HepG2 (cell line): ENCODE results near the gene PNPLA2.
A peak's percentile ranks its signal among the peaks of the same experiment; 100 is the strongest.

Source experiments
- CTCF ChIP-seq: sonication (generic); formaldehyde crosslinking; IDR thresholded peaks from 2 replicates; pipeline ENCODE4 v1.5.0; 2020; ENCODE audit warnings: mild to moderate bottlenecking, missing genetic modification reagents, moderate library complexity
- E2F1 ChIP-seq: sonication (generic); formaldehyde crosslinking; IDR thresholded peaks from 2 replicates; pipeline ENCODE4 v1.5.0; 2020; ENCODE audit warnings: missing genetic modification reagents
- XBP1 ChIP-seq: sonication (generic); formaldehyde crosslinking; IDR thresholded peaks from 2 replicates; pipeline ENCODE4 v1.5.0; 2020; ENCODE audit warnings: missing genetic modification reagents
- ZBTB26 ChIP-seq: IDR thresholded peaks from 2 replicates; pipeline ENCODE4 v1.6.1; 2016; ENCODE audit warnings: missing compliant biosample characterization, missing genetic modification reagents, borderline replicate concordance
- ZBTB40 ChIP-seq, 2 experiments: fragments of 450-650 bp in 1 of 2; sonication (generic) in 1 of 2; formaldehyde crosslinking in 1 of 2; IDR thresholded peaks; 2 replicates each; pipeline versions ENCODE4 v1.6.1 to v1.8.0; 2016 to 2022; ENCODE audit warnings: antibody characterized with exemption in 1 of 2, mild to moderate bottlenecking in 1 of 2, missing genetic modification reagents in 1 of 2
- ZZZ3 ChIP-seq: sonication (generic); formaldehyde crosslinking; IDR thresholded peaks from 2 replicates; pipeline ENCODE4 v1.4.0; 2020; ENCODE audit warnings: missing genetic modification reagents, mild to moderate bottlenecking, borderline replicate concordance

GRCh38 chr11:798093-798713 lies 20.5 kb upstream of the PNPLA2 start, which contains the start of gene SLC25A22:
- no peak for TF ChIP-seq ZBTB40 (IDR thresholded peaks at IDR 0.05)
- no peak for TF ChIP-seq ZBTB40 (CRISPR knock-in tag; IDR thresholded peaks at IDR 0.05)
- TF ChIP-seq CTCF = peak; percentile 78
- no peak for TF ChIP-seq ZZZ3 (CRISPR knock-in tag)
- no peak for TF ChIP-seq ZBTB26 (CRISPR knock-in tag)
- no peak for TF ChIP-seq E2F1
- no peak for TF ChIP-seq XBP1 (CRISPR knock-in tag)
